HUES6 (cell line): Measurements from ENCODE around the gene GOLGA6D.
A peak's percentile ranks its signal among the peaks of the same experiment; 100 is the strongest.
"Not testable (repeated sequence)": the region's sequence is repeated elsewhere in the genome, so short reads cannot be mapped to it uniquely, and the experiment has no call there.

ENCODE experiments used
- H3K27ac ChIP-seq: 2 replicates; pipeline ENCODE4 v1.7.0; 2013; ENCODE audit warnings: low read depth, mild to moderate bottlenecking, low read length, inconsistent platforms
- H3K27me3 ChIP-seq: 2 replicates; pipeline ENCODE4 v1.6.1; 2013; ENCODE audit warnings: low read length; ENCODE audit not compliant: control insufficient read depth, insufficient read depth
- H3K36me3 ChIP-seq: 2 replicates; pipeline ENCODE4 v1.6.1; 2013; ENCODE audit warnings: low read length; ENCODE audit not compliant: control insufficient read depth, insufficient read depth
- H3K4me1 ChIP-seq: 2 replicates; pipeline ENCODE4 v1.6.1; 2013; ENCODE audit warnings: low read length; ENCODE audit not compliant: control insufficient read depth, insufficient read depth
- H3K4me3 ChIP-seq: 2 replicates; pipeline ENCODE4 v1.5.1; 2013; ENCODE audit warnings: low read depth, low read length
- H3K9ac ChIP-seq: one replicate; pipeline ENCODE4 v1.6.1; 2013; ENCODE audit warnings: mild to moderate bottlenecking, low read length
- H3K9me3 ChIP-seq: 2 replicates; pipeline ENCODE4 v1.6.1; 2013; ENCODE audit warnings: low read depth, low read length; ENCODE audit not compliant: control insufficient read depth, insufficient read depth

The GOLGA6D gene

DNA sequence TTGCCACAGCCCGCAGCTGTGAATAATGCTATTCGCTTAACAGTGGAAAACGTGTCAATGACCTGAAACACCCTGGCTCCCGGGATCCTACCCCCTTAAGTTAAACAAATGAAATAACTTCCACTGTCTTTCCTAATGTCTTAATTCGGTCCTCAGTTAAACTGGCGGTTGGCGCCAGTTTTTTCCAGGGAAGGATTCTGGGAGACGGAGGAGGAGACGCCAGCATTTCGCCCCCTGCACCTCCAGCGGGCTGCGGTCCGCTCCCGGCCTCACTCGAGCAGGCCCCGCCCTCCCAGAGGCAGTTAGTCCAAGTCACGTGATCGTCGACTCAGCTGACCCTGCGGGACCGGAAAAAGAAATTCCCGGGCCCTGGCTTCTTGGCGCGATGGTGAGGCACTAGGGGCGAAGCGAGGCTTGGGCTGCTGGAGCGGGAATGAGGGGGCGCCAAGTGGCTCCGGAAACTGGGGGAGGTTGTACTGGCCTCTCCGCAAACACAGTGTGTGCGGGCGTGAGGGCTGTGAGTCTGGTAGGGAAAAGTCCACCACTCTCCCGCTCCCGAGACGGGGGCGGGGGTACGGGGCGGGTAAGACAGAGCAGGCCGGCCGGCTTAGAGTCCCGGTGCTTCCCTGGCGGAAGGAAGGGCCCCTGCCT is 53.2 kb downstream of the GOLGA6D start, which contains the start of gene COMMD4:
COMMD4 (plus strand) TSS at position 359 of the 651 bp plus-strand sequence; CDS start at position 386, 27 bp downstream.
- Histone ChIP-seq H3K9me3 (no peaks in the 10 kb centered on the region), H3K4me1 (no peaks in the 10 kb centered on the region), H3K27ac (peak within 1 kb of the TSS; percentile 72; the same call in 1 of the 2 replicates), H3K27me3 (no peaks in the 10 kb centered on the region), H3K9ac (peak within 1 kb of the TSS; percentile 88), H3K4me3 (peak within 1 kb of the TSS; percentile 95), H3K36me3 (peaks cover 20% of the 10 kb centered on the region)

DNA sequence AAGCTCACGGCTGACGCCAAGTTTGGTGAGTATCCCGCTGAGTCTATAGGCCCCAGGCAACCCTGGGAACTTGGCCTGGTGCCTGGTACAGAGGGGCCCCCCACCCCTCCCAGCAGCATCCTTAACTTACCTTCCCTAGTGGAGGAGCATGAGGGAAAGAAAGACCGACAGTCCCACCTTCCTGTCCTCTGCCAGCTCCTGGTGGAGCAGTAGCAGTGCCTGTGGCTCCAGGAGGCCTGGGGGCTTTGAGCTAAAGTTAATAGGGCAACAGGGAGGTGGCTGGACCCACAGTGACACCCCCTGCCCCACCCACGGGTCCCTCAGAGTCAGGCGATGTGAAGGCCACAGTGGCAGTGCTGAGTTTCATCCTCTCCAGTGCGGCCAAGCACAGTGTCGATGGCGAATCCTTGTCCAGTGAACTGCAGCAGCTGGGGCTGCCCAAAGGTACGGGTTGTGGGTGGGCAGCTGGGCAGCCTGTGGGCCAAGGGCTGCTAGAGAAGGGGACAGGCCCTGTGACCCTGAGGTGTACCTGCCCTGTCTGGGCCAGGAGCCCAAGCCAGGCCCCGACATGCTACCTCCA is 56.1 kb downstream of the GOLGA6D start:
- no peak overlapping the region for H3K4me3 ChIP-seq
- no peak overlapping the region for H3K9ac ChIP-seq
- H3K4me1 ChIP-seq, result no peaks in the 10 kb centered on the region
- H3K27ac ChIP-seq, result no peak overlapping the region
- peaks cover 22% of the 10 kb centered on the region for H3K36me3 ChIP-seq
- H3K9me3 ChIP-seq, result no peaks in the 10 kb centered on the region
- H3K27me3 ChIP-seq, result no peaks in the 10 kb centered on the region

DNA sequence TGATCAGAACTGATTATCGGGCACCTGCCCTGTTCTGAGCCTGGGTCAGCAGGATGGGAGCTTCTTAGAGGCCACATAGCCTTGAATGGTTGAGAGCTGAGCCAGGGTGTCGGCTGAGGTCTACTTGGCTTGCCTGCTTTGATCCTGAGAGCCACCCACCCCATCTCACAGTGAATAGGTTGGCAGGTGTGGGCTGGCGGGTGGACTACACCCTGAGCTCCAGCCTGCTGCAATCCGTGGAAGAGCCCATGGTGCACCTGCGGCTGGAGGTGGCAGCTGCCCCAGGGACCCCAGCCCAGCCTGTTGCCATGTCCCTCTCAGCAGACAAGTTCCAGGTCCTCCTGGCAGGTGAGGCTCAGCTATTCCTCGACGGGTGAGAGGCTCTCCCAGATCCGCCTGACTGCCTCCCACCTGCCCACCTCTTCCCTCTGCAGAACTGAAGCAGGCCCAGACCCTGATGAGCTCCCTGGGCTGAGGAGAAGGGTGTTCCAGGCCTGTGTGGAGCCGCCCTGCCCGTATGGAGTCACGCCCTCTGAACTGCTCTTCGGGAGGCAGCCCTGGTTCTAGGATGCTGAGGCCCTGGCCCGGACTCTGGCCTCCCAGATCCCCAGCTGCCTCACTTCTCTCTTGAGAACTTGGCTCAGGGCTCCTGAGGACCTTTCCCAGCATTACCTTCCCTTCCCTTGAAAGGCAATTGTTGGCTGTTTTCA is 57.1 kb downstream of the GOLGA6D start:
- peaks cover 22% of the 10 kb centered on the region for H3K36me3 ChIP-seq
- no peak overlapping the region for H3K4me3 ChIP-seq
- no peak overlapping the region for H3K27ac ChIP-seq
- H3K9me3 ChIP-seq, result no peaks in the 10 kb centered on the region
- H3K4me1 ChIP-seq, result no peaks in the 10 kb centered on the region
- H3K9ac ChIP-seq, result no peak overlapping the region
- H3K27me3 ChIP-seq, result no peaks in the 10 kb centered on the region

DNA sequence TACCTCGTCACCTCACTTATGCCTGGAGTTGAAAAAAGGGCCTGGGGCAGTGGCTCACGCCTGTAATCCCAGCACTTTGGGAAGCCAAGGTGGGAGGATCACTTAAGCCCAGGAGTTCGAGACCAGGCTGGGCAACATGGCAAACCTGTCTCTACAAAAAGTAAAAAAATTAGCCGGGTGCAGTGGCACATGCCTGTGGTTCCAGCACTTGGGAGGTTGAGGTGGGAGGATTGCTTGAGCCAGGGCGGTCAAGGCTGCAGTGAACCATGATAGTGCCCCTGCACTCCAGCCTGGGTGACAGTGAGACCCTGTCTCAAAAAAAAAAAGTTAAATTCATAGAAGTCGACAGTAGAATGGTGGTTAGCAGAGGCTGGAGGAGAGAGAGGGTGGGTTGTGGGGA is 59.6 kb downstream of the GOLGA6D start:
- Histone ChIP-seq H3K4me1 (no peaks in the 10 kb centered on the region), H3K9me3 (no peaks in the 10 kb centered on the region), H3K9ac (no peak overlapping the region), H3K36me3 (peaks cover 22% of the 10 kb centered on the region), H3K27me3 (peaks cover 10% of the 10 kb centered on the region), H3K4me3 (no peak overlapping the region), H3K27ac (no peak overlapping the region)

DNA sequence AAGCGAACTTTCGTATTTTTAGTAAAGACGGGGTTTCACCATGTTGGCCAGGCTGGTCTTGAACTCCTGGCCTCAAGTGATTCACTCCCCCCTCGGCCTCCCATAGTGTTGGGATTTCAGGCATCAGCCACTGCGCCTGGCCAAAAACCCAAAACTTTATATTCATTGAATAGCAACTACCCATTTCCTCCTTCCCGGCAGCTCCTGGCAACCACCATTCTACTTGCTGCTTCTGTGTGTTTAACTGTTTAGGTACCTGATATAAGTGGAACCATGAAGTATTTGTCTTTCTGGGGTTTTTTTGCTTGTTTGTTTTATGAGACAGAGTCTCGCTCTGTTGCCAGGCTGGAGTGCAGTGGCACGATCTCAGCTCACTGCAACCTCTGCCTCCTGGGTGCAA is 61.3 kb downstream of the GOLGA6D start:
- H3K4me1 ChIP-seq, H3K4me3 ChIP-seq, H3K9me3 ChIP-seq, H3K27ac ChIP-seq, H3K9ac ChIP-seq: not testable (repeated sequence)
- H3K36me3 ChIP-seq, result peaks cover 16% of the 10 kb centered on the region
- peaks cover 26% of the 10 kb centered on the region for H3K27me3 ChIP-seq
